NT2/D1 (cell line): ENCODE data around the gene NAPSA.

Experiments
- SUZ12 ChIP-seq: IDR thresholded peaks from 2 replicates; pipeline ENCODE4 v1.6.1; 2011; ENCODE audit not compliant: insufficient read length, insufficient read depth; ENCODE audit errors: extremely low read depth
- YY1 ChIP-seq: IDR thresholded peaks from 2 replicates; pipeline ENCODE4 v1.6.1; 2011; ENCODE audit not compliant: insufficient read length, insufficient read depth

- TF ChIP-seq YY1 (no peak), SUZ12 (no peak)
These were observed 11.6 kb upstream of the NAPSA start for GRCh38 chr19:50377051-50377461.
